IMR-90 (cell line): ENCODE measurements around the gene ANTXR2. TPM values are rescaled to one million over a fixed set of nuclear protein-coding genes. Genes with fewer than 3 reads are reported as not detected.

ENCODE experiments used
- ATAC-seq: fragments of 200-7000 bp; cut with Tn5 transposase; 2 replicates; pipeline ENCODE4 v1.9.1; 2020; ENCODE audit warnings: low read depth, mild to moderate bottlenecking, moderate library complexity
- BruUV-seq: library from RNA; stranded (reverse); fragments of 400-500 nt; replicated peaks from 2 replicates; lab custom pipeline; 2021; lab: Mats Ljungman, UMichigan
- CTCF ChIA-PET: fragments of 300-600 bp; formaldehyde crosslinking; extraction: SDS; loops from one replicate; lab custom pipeline; 2021; ENCODE audit warnings: antibody characterized with exemption; lab: Yijun Ruan, JAX
- POLR2A ChIA-PET: fragments of 300-600 bp; sonication (Branson Sonifier 250); formaldehyde crosslinking; loops from one replicate; lab custom pipeline; 2022; ENCODE audit warnings: antibody characterized with exemption; ENCODE audit not compliant: unreplicated experiment; lab: Charles Lee
- DNase-seq: peaks from one replicate; pipeline ENCODE4 v3.0.0; 2013
- H2AFZ ChIP-seq: replicated peaks from 2 replicates; pipeline ENCODE3; 2013; ENCODE audit warnings: low read length, mild to moderate bottlenecking; ENCODE audit not compliant: poor library complexity
- H2AK5ac ChIP-seq: 2 replicates; pipeline ENCODE4 v1.6.1; 2013; ENCODE audit warnings: low read depth, low read length, inconsistent platforms
- H2AK9ac ChIP-seq: replicated peaks from 2 replicates; pipeline ENCODE3; 2013; ENCODE audit warnings: mild to moderate bottlenecking, low read depth, low read length, moderate library complexity; ENCODE audit not compliant: poor library complexity
- H2BK120ac ChIP-seq: 2 replicates; pipeline ENCODE4 v1.6.1; 2013; ENCODE audit warnings: low read depth, low read length, inconsistent platforms
- H2BK15ac ChIP-seq: 3 replicates; pipeline ENCODE4 v1.6.1; 2013; ENCODE audit warnings: low read depth, low read length, inconsistent platforms
- H2BK20ac ChIP-seq: 2 replicates; pipeline ENCODE4 v1.6.1; 2013; ENCODE audit warnings: low read depth, mild to moderate bottlenecking, inconsistent platforms, low read length, moderate library complexity
- H2BK5ac ChIP-seq: 2 replicates; pipeline ENCODE4 v1.6.1; 2013; ENCODE audit warnings: mild to moderate bottlenecking, low read depth, low read length, inconsistent platforms; ENCODE audit not compliant: poor library complexity, severe bottlenecking
- H3K14ac ChIP-seq: replicated peaks from 2 replicates; pipeline ENCODE4 v1.6.1; 2013; ENCODE audit warnings: low read depth, low read length, inconsistent platforms
- H3K18ac ChIP-seq: 2 replicates; pipeline ENCODE4 v1.6.1; 2013; ENCODE audit warnings: low read depth, low read length, control low read depth
- H3K23ac ChIP-seq: 2 replicates; pipeline ENCODE4 v1.6.1; 2013; ENCODE audit warnings: low read depth, low read length, inconsistent platforms
- H3K27ac ChIP-seq: 2 replicates; pipeline ENCODE4 v1.5.1; 2013; ENCODE audit warnings: mild to moderate bottlenecking, control low read depth, low read length; ENCODE audit not compliant: insufficient read depth
- H3K27me3 ChIP-seq: 2 replicates; pipeline ENCODE4 v1.6.1; 2013; ENCODE audit warnings: low read length; ENCODE audit not compliant: control insufficient read depth, insufficient read depth
- H3K36me3 ChIP-seq: 2 replicates; pipeline ENCODE4 v1.6.1; 2013; ENCODE audit warnings: low read length, mixed read lengths; ENCODE audit not compliant: control insufficient read depth, insufficient read depth
- H3K4ac ChIP-seq: 2 replicates; pipeline ENCODE4 v1.6.1; 2013; ENCODE audit warnings: low read depth, low read length, inconsistent platforms
- H3K4me1 ChIP-seq: 2 replicates; pipeline ENCODE4 v1.6.1; 2013; ENCODE audit warnings: low read length, mixed read lengths; ENCODE audit not compliant: control insufficient read depth, insufficient read depth
- H3K4me2 ChIP-seq: 2 replicates; pipeline ENCODE4 v1.6.1; 2013; ENCODE audit warnings: low read depth, mild to moderate bottlenecking, control low read depth, low read length, moderate library complexity
- H3K4me3 ChIP-seq: 2 replicates; pipeline ENCODE4 v1.5.1; 2013; ENCODE audit warnings: low read depth, mild to moderate bottlenecking, control low read depth, low read length, moderate library complexity; ENCODE audit not compliant: insufficient read depth
- H3K56ac ChIP-seq: 2 replicates; pipeline ENCODE4 v1.6.1; 2013; ENCODE audit warnings: low read length, inconsistent platforms; ENCODE audit not compliant: insufficient read depth; ENCODE audit errors: extremely low read depth
- H3K79me1 ChIP-seq, 2 experiments: 2 replicates each; pipeline ENCODE4 v1.6.1; 2013; ENCODE audit warnings: low read length in 2 of 2, inconsistent platforms in 1 of 2, low read depth in 1 of 2
- H3K9ac ChIP-seq: 2 replicates; pipeline ENCODE4 v1.6.1; 2013; ENCODE audit warnings: low read depth, low read length, control low read depth
- H3K9me1 ChIP-seq: 2 replicates; pipeline ENCODE4 v1.6.1; 2013; ENCODE audit warnings: low read length, inconsistent platforms; ENCODE audit not compliant: insufficient read depth
- H3K9me3 ChIP-seq: 2 replicates; pipeline ENCODE4 v1.6.1; 2013; ENCODE audit warnings: low read length; ENCODE audit not compliant: control insufficient read depth, insufficient read depth
- H4K20me1 ChIP-seq: 2 replicates; pipeline ENCODE4 v1.6.1; 2013; ENCODE audit warnings: low read length, inconsistent platforms; ENCODE audit not compliant: insufficient read depth
- H4K5ac ChIP-seq: 2 replicates; pipeline ENCODE4 v1.6.1; 2013; ENCODE audit warnings: mild to moderate bottlenecking, low read depth, low read length, control low read depth
- H4K8ac ChIP-seq, 2 experiments: 2 replicates each; pipeline ENCODE4 v1.6.1; 2013; ENCODE audit warnings: low read depth in 2 of 2, low read length in 2 of 2, control low read depth in 1 of 2, inconsistent platforms in 1 of 2
- H4K91ac ChIP-seq: 2 replicates; pipeline ENCODE4 v1.6.1; 2013; ENCODE audit warnings: low read depth, low read length, inconsistent platforms; ENCODE audit not compliant: insufficient read depth
- CEBPB ChIP-seq: IDR thresholded peaks from 2 replicates; pipeline ENCODE4 v1.6.1; 2012; ENCODE audit warnings: low read depth, low read length, improper control_type of control experiment
- FOS ChIP-seq: fragments of 150-350 bp; IDR thresholded peaks from 2 replicates; pipeline ENCODE4 v1.6.1; 2016; ENCODE audit warnings: low read depth, low read length
- MAZ ChIP-seq: IDR thresholded peaks from 2 replicates; pipeline ENCODE4 v1.6.1; 2012; ENCODE audit warnings: low read depth, mild to moderate bottlenecking, low read length, improper control_type of control experiment, moderate library complexity, borderline replicate concordance
- RAD21 ChIP-seq: IDR thresholded peaks from 2 replicates; pipeline ENCODE4 v1.6.1; 2012; ENCODE audit warnings: low read length, improper control_type of control experiment
- RCOR1 ChIP-seq: IDR thresholded peaks from 2 replicates; pipeline ENCODE4 v1.6.1; 2012; ENCODE audit warnings: mild to moderate bottlenecking, low read length, improper control_type of control experiment; ENCODE audit not compliant: insufficient replicate concordance
- RFX5 ChIP-seq: IDR thresholded peaks from 2 replicates; pipeline ENCODE4 v1.8.0; 2012; ENCODE audit warnings: low read depth, mild to moderate bottlenecking, low read length, moderate library complexity
- WGBS, 2 experiments: methylation state at CpG; one replicate each; pipeline versions ENCODE4 v1.1.5 to v1.1.7; 2013; ENCODE audit warnings: missing lambda C conversion rate in 2 of 2; ENCODE audit not compliant: insufficient read length in 1 of 2; ENCODE audit errors: extremely low coverage in 2 of 2; 5-methylcytosine and 5-hydroxymethylcytosine counted together
- dilution Hi-C: fragments of 300-500 bp; cut with HindIII; formaldehyde crosslinking; loops from one replicate; pipeline ENCODE4 v1.14.3; 2018; ENCODE audit warnings: low sequenced_read_pairs; ENCODE audit not compliant: unreplicated experiment
- in situ Hi-C: fragments of 300-500 bp; cut with MboI; formaldehyde crosslinking; loops from 3 replicates; pipeline ENCODE4 v1.14.3; 2019; ENCODE audit warnings: low sequenced_read_pairs, inconsistent platforms, mixed read lengths
- intact Hi-C: fragments of 100-400 bp; cut with micrococcal nuclease; formaldehyde crosslinking; loops from 2 replicates; pipeline ENCODE4 v1.10.0; 2022
- polyA plus RNA-seq, 3 experiments: library from polyadenylated mRNA; depleted of rRNA; stranded (reverse); fragments of >200 nt; gene quantifications; 2 replicates each; pipeline ENCODE4 v1.2.3, GENCODE V29; 2012; ENCODE audit warnings: low replicate concordance in 1 of 3
- total RNA-seq: library from RNA; depleted of rRNA; stranded (reverse); fragments of >200 nt; gene quantifications from 2 replicates; pipeline ENCODE4 v1.2.3, GENCODE V29; 2012; rRNA removed

Gene ANTXR2
- total and polyA plus RNA-seq, 2 of the 4 experiments (the other 2 are of a cell fraction) = 46.8 to 88.5 TPM

DNA sequence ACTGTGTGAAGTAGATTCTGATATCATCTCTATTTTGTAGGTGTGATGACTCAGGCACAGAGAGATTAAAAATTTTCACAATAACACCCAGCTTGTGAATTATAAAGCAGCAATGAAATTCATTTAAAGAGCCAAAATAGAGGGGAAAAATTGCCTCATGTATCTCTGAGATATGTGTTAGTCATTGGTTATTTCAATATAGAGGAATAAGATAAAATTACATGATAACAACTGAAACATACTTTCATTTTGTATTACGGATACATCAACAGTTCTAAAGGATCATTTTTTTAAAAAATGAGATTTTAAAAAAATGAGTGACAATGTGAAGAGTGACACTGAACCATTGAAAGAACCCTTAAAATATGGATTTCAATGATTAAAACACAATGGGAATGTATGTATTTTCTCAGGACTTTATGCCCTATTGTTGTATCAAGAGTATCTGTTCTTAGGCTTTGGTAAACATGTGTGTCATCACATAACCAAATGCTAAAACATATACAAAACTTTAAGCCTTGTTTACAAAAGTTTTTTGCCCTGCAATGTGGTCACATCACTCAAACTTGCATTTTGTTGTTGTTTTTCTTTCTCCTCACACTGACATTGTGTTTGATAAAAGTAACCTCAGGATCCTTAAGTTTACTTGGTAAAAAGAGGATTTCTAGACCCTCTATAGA lies 221.3 kb downstream of the ANTXR2 start:
- H3K9me1 ChIP-seq = no peaks in the 10 kb centered on the region
- H2BK5ac ChIP-seq = peak overlapping the region; percentile 47
- no peak overlapping the region for H2AK9ac ChIP-seq
- dilution Hi-C loops = no loop called here
- intact Hi-C loops = loop anchor here (10.0 kb wide), 1 partner anchor 223 kb away; the partner anchor contains the start of gene ANTXR2
- H3K56ac ChIP-seq = peak overlapping the region; percentile 63; the same call in 1 of the 2 replicates
- H3K23ac ChIP-seq = peak overlapping the region; percentile 71; the same call in 1 of the 2 replicates
- no CpG with 5 or more reads among the region's 1 CpG for WGBS, 2 experiments
- H4K91ac ChIP-seq = peak overlapping the region; percentile 30
- POLR2A ChIA-PET = no interaction called here
- TF ChIP-seq RCOR1 (no peak), RFX5 (no peak), CEBPB (peak; percentile 14; the same call in 1 of the 2 replicates), RAD21 (no peak), MAZ (no peak), FOS (no peak)
- no peak overlapping the region for H3K4me3 ChIP-seq
- peak overlapping the region in 1 of 2 experiments; percentile 86; a peak in 3 of 4 replicates for H4K8ac ChIP-seq
- CTCF ChIA-PET = interaction anchor here (0.6 kb wide), 1 partner anchor 218 kb away, joined by 3 read pairs; no protein-coding TSS in a partner anchor
- H3K14ac ChIP-seq = peak overlapping the region; percentile 59; the same call in 1 of the 2 replicates
- BruUV-seq = no TSS peak
- peak overlapping the region; percentile 75 for H2BK20ac ChIP-seq
- peak overlapping the region; percentile 91 for H2BK120ac ChIP-seq
- H3K4me2 ChIP-seq = peak overlapping the region; percentile 30
- H3K9me3 ChIP-seq = no peaks in the 10 kb centered on the region
- no peak overlapping the region for H3K9ac ChIP-seq
- H3K79me1 ChIP-seq = no peaks in the 10 kb centered on the region
- peak; percentile 22 for DNase-seq
- peaks cover 7% of the 10 kb centered on the region for H3K4me1 ChIP-seq
- peak overlapping the region; percentile 73 for H3K18ac ChIP-seq
- H3K27ac ChIP-seq = peak overlapping the region; percentile 71; the same call in 1 of the 2 replicates
- peak; percentile 43; the same call in 1 of the 2 replicates for ATAC-seq
- H3K4ac ChIP-seq = peak overlapping the region; percentile 88; the same call in 1 of the 2 replicates
- no peak overlapping the region; the same call in 2 of the 3 replicates for H2BK15ac ChIP-seq
- H4K5ac ChIP-seq = peak overlapping the region; percentile 69; the same call in 1 of the 2 replicates
- in situ Hi-C loops = no loop called here
- H4K20me1 ChIP-seq = no peaks in the 10 kb centered on the region
- H2AK5ac ChIP-seq = no peak overlapping the region
- H3K27me3 ChIP-seq = no peaks in the 10 kb centered on the region
- H3K36me3 ChIP-seq = no peaks in the 10 kb centered on the region
- no peak overlapping the region for H2AFZ ChIP-seq

Other genes with a start within 250 kb of the ANTXR2 start
- gene PRDM8, start 124.3 kb upstream of the ANTXR2 start, total RNA-seq = 5.0 and 5.7 TPM in 2 replicates
- 15.8 and 16.8 TPM in 2 replicates for gene PRDM8, start 124.3 kb upstream of the ANTXR2 start, polyA plus RNA-seq (2012; rRNA removed)
- gene FGF5, start 193.4 kb upstream of the ANTXR2 start, total RNA-seq = 18.6 and 35.8 TPM in 2 replicates
- 42.1 and 77.7 TPM in 2 replicates for gene FGF5, start 193.4 kb upstream of the ANTXR2 start, polyA plus RNA-seq (2012; rRNA removed)